Tongue (tissue), 2 donors: ENCODE measurements around the gene MAP3K4. TPM values are rescaled to one million over a fixed set of nuclear protein-coding genes. Genes with fewer than 3 reads are reported as not detected.
A peak's percentile ranks its signal among the peaks of the same experiment; 100 is the strongest.
"Not testable (repeated sequence)": the region's sequence is repeated elsewhere in the genome, so short reads cannot be mapped to it uniquely, and the experiment has no call there.

Experiments used
- DNase-seq: peaks from one replicate; pipeline ENCODE4 v3.0.0-alpha.2; 2015
- total RNA-seq: library from RNA; depleted of rRNA; stranded (reverse); fragments of >200 nt; gene quantifications from one replicate; pipeline ENCODE4 v1.2.3, GENCODE V29; 2014

Gene MAP3K4
- total RNA-seq, 1 donor from 2014 or later: 57.7 TPM

DNA sequence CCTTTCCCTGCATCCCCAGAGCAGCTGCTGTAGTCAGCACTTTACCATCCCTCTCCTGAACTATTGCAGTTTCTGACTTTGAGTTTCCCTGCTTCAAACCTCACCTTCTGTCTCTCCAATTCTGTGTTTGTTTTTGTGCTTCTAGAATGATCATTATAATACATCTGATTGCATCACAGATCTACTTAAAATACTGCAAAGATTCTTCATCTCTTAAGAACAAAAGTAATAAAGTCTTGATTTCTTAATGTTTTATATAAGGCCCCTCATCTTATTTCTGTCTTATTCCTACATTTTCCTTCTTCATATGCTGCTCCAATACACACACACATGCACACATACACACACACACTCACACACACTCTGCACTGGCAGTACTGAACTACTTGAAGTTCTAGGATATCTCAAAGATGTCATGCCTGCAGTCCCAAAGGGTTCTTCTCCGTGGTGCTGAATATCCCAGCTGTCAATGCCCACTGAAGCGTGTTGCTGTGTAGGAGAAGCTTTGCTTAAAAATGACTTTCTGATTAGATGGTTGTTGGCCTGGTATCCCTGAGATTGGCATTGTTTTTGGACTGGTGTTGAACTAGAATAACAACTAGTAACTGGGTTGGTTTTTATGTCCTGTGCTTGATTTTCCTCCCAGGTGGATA is 97.2 kb downstream of the MAP3K4 start:
- DNase-seq: no peak

DNA sequence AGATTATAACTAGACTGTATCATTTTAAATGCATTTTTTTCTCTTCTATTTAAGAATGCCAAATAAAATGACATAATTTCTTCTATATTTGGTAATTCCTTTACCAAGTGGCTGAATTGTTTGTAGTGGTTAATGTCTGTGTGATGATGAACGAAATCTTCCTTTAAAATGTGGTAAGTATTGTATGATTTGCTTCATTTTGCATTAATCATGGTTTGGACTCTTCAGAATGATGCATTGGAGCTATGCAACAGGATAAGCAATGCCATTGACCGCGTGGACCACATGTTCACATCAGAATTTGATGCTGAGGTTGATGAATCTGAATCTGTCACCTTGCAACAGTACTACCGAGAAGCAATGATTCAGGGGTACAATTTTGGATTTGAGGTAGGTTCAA is 99.6 kb downstream of the MAP3K4 start:
- no peak for DNase-seq

DNA sequence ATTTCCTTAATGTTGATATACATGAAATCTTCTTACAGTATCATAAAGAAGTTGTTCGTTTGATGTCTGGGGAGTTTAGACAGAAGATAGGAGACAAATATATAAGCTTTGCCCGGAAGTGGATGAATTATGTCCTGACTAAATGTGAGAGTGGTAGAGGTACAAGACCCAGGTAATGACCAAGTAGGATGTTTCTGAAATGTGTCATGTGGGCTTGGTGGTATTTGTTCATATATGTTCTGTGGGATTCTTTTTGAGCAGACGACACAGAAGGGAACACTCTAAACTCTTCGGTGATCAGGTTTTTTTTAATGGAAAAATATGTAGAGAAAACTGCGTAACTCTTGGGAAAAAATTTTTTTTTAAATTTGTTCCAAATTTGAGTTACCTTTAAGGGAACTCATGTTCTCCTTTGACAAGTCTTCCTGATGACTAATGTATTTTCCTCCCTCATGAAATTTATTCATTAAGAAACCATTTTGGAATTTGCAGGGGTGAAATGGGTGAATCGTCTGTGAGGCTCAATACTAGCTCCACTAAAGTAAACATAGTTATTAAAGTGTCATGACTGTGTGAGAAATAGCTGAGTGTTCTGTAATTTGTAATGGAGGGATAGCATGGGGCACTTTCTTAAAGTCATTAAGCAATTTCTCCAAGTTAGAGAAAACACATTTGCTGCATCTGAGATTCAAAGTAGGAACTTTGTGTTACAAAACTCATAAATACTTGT is 100.6 kb downstream of the MAP3K4 start:
- no peak for DNase-seq

DNA sequence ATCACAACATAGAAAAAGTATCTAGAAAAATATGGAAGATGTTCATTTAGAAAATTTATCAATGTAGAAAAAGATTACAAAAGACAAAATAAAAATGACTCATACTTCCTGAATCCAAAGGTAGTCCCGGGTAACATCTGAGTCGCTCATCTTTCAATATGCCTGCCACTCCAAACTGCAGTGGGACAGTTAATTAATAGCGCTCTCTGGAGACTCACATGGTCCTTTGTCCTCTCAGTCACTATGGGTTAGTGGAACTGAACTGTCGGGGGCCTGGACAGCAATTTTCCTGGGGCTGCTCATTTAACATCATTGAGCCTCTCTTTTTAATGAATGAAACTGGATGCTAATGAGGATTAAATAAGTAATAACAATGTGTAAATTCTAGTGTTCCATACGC is 103.4 kb downstream of the MAP3K4 start:
- DNase-seq: no peak

DNA sequence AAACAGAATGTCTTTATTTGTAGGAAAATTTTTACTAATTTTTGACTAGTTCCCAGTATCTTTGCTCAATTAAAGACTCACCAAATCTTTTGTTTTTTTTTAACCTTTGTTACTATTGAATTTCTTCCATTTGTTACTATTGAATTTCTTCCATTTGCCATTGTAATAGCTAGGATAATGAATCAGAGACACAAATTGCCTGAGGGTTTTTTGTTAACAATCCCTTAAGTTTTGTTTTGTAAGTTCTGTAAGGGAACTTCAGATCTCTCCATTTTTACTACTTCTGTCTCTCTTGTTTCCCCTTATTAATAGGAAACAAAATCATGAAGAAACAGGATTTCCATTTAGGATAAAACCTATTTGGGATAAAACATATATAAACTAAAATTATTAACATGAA is 104.3 kb downstream of the MAP3K4 start:
- DNase-seq: no peak

DNA sequence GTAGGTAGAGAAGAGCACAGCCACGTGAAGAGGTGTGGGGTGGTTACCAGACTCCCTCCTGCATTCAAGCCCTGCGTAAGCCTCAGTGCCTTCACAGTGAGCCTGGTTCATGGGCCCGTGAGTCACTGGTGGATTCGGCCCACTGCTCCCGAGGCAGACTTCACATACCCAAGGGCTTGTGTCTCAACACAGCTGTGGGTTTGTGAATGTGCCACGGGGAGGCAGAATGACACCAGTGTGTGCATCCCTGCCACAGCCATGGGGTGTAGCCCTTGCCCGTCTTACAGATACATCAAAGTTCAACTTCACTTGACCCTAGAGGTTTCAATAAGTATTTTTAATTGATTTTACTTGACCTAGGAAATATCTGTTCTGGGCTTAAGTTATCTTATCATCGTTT is 108.5 kb downstream of the MAP3K4 start:
- DNase-seq: no peak

DNA sequence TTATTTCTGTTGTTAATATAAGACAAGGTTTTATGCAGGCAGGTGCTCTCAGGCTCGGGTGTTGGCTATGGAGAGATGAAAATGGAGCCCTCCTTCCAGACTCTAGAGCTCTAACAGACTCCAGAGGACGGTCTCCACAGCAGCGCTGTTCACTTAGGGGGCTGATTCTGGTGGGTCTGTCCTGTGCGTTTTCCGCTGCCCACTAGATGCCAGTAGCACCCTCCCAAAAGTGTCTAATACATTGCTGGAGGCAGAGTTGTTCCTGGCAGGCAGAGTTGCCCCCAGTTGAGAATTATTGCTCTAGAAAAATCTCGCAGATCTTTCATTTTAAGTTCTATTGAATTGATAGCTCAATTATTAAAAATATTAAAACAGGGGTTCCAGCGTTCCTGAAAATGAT is 109.9 kb downstream of the MAP3K4 start:
- peak; percentile 47 for DNase-seq

DNA sequence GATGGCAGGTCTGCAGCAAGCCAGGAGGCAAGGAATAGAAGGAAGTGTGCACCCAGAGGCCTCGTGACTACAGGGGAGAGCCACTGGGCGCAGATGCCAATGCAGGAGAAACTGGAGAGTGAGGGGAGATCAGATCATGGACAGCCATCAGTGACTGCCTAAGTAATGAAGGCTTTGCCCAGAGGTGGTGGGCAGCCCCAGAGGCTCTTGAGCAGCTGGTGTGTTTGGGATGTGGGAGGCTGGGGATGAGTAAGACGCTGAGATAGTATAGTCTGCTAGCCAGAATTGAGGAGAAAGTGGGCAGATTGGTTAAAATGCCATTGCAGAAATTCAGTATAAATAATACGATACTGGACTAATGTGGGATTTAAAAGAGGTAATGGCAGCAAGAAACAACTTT is 111.9 kb downstream of the MAP3K4 start:
- no peak for DNase-seq

DNA sequence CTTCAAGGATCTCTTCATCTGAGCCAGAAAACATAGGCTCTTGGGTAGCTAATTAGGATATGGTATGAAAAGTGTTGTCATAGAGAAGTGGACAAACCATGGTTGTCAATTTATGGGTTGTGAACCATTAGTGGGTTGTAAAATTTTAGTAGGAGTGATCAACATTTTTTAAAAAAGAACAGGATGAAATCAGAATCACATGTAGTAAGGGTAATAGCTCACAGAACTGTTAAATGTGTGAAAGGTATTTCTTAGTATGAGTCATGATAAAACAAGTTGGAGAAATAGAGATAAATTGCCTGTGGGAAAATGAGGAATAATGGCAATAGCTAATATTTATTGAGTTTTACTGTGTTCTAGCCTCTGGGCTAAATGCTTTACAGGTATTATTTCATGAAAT is 113.4 kb downstream of the MAP3K4 start:
- no peak for DNase-seq

DNA sequence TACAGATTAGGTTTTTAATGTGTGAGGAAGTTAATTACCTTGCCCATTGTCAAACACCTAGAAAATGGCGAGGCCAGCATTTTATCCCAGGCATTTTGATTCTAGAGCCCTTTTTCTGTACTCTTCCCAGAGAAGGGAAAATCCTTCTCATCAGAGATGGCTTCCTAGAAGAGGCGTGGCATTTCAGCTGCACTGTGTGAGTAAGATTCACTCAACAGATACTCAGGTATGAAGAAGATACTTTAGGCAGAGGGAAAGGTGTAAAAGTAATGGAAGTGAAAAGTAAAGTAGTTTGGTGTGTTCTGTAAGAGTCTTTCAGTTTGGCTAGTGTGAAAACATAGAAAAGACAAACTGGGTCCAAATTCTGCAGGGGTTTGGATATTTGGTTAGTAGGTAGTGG is 113.8 kb downstream of the MAP3K4 start:
- no peak for DNase-seq

DNA sequence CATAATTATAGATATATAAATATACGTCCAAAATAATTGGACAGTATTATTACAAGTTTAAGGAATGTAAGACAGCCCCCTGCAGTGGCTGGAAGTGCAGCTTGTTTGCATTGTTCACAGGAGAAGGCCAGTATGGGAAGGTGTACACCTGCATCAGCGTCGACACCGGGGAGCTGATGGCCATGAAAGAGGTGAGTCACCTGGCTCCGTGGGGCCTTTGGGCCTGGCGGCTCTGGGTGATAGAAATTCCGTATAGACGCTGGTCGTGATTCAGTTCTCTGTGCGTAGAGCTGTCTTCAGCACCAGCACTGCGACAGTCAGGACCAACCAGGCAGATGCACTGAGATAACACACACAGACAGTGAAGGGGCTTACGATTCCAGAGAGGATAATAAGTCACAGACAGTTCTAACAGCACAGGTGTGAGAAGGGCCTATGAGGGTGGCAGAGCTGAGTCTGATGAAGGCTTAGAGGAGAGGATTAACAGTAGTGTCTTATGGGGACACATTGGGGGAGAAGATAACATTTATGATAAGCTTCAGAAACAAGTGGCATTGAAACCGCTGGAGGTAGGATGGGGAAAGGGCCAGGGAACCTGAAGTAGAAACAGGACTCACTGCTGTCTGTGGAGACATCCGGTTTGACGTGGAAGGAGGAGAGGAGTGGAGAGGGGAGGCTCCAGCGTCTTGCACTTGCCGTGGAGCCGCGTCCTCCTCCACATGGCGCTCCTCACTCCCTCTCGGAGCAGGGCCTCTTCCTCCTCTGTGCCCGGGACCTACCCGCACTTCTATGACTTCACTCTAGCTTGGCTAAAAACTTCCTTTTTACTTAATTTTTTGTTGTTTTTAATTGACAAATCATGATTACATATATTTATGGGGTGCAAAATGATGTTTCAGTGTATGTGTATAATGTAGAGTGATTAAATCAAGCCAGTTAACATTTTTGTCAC is 116.5 kb downstream of the MAP3K4 start:
- no peak for DNase-seq

DNA sequence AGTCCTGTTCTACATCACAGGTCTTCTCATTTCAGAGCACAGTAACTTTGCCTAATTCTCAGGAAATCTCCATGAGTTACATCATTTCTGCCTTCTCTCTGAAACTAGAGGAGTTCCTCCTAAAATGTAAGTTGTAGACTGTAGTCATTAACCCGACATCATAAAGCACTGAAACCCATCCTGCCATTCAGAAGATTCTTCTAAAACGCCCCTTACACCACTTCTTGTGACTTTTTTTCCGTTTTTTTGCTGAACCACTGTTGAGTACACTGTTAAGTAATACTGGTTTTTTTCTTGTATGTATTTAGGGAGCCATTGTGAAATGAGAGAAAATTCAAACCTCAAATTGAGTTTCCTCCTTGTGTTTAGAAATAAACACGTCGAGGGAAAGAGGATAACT is 117.3 kb downstream of the MAP3K4 start:
- no peak for DNase-seq

DNA sequence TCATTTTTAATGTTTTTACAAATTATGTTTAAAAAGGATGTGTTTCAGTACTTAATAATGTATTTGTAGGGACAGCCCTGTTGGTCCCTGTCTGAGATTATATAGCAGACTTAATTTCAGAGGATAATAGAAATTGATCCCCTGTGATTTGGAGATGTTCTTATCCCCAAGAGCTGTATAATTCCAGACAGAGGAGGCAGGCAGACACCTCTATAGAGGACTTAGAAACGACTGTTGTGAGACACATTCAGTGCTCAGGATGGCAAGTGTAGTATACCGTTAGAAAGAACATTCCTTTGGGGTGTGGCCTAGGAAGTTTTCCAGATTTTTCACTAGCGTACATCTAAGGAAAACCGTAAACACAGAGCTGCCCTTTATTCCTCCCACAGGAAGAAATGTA is 117.8 kb downstream of the MAP3K4 start:
- DNase-seq: no peak

DNA sequence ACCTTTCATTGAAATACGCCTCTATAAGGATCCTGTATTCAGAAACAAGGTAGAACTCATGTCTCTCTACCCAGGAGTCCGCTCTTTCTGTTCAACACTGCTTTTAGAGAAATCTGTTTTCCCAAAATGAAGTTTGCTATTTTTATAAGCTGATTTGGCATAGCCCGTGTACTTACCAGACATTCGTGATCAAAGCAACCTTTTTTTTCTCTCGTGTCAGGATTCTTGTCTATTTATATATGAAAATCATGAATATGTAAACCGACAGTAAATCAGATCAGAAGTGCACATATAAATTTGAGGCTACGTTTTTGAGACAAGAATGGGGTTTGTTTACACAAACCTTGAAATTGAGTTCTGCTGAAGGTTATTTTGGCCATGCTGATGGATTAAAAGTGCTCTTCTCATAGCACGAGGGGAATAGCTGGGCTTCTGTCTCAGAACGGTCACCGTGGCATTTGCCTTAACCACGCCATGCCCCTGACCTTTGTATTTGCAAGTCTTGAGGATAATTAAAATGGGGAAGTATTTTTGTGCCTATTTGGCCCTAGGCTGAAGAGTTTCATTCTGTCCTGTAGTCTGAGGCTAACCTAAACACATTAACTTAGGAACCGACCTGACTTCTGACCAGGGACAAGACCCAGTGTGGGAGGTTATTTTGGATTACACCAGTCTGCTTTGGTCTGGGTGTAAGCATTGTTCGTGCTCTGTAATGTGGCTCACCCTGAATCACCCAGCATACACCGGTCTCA is 118.6 kb downstream of the MAP3K4 start:
- DNase-seq: no peak

DNA sequence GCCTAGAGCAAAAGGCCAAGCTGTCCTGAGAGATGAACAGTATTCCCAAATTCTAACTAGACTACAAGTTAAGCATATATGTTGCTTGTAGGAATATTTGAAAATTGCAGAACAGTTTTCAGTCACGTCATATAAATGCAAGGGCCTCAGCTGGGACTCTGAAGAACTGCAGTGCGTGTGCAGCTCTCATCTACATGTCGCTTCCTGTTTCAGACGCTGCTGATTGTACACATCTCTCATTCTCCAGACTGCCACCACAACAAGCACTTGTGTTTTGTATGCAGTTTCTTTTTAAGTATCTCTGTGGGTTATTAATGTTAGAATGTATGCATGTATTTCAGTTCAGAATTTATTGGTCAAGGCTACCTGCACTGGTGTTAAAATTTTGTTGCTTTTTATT is 119.7 kb downstream of the MAP3K4 start:
- no peak for DNase-seq

DNA sequence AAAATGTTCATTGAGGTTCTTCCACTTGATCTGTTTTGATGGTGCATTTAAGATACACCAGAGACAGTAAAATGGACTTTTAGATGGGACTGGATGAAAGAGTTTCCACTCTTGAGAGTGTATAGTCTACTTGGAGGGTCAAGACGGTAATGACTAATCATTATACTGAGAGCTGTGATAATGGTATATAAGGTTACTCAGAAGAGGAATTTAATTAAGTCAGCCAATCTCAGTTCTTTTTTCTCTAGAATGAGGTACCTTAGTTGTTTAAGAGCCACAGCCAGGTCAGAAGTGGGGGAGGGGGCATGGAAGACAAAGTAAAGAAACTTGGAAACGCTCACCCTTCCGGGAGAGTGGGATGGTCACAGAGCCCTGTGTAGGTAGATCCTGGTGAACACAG is 123.9 kb downstream of the MAP3K4 start:
- DNase-seq: no peak

DNA sequence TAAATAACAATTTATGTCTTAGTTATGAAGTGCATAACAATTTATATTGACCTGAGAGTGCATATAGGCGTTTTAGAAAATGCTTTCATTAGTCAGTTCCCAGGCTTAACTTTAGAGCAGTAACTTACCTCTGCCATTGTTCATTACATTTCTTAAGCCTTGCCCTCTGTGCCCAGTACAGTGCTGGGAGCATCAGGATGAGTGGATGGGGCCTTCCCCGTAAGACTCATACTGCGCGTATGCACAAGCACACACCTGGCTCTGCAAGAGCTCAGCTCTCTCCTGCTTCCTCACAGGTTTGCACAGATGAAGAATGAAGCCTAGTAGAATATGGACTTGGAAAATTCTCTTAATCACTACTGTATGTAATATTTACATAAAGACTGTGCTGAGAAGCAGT is 125.0 kb downstream of the MAP3K4 start:
- DNase-seq: no peak

DNA sequence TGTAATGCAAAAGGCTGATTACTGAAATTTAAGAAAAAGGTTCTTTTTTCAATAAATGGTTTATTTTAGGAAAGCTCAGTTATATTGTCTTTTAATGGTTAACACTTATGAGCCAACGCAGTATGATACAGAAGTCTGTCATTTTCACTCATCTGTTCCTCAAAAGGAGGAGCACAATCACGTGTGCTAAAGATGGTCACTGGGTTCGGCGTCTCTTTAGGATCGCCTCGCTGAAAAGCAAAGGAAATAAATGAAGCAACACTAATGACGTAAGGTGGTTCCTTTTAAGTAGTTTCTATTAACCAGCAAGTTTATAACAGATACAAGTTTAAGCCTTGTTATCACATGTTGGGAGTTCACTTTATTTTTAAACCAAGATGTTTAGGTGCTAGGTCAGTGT is 125.7 kb downstream of the MAP3K4 start:
- no peak for DNase-seq

DNA sequence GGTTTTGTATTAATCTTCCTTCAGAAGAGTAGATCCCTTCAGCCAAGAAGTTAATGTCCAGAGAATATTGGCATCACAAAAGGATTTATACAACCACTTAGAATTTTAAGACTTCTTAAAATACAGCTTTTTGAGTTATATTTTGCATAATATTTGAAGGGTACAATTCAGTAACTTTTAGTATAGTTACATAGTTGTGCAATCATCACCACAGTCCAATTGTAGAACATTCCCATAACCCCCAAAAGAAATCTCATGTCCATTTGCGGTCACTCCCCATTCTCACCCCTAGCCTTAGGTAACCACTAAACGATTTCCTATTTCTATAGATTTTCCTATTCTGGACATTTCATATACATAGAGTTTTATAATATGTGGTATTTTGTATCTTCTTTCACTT is 126.4 kb downstream of the MAP3K4 start:
- DNase-seq: no peak

DNA sequence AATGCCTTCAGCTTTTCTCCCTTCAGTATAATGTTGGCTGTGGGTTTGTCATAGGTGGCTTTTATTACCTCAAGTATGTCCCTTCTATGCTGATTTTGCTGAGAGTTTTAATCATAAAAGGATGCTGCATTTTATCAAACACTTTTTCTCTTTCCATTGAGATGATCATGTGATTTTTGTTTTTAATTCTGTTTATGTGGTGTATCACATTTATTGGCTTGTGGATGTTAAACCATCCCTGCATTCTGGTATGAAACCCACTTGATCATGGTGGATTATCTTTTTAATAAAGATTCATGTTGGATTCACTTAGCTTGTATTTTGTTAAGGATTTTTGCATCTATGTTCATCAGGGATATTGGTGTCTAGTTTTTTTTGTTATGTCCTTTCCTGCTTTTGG is 131.8 kb downstream of the MAP3K4 start:
- not testable (repeated sequence) for DNase-seq

DNA sequence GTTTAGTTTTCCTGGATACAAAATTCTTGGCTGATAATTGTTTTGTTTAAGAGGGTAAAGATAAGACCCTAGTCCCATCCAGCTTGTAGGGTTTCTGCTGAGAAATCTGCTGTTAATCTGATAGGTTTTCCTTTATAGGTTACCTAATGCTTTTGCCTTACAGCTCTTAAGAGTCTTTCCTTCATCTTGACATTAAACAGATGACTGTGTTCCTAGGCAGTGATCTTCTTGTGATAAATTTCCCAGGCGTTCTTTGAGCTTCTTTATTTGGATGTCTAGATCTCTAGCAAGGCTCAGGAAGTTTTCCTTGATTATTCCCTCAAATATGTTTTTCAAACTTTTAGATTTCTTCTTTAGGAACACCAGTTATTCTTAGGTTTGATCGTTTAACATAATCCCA is 134.0 kb downstream of the MAP3K4 start:
- DNase-seq: no peak

DNA sequence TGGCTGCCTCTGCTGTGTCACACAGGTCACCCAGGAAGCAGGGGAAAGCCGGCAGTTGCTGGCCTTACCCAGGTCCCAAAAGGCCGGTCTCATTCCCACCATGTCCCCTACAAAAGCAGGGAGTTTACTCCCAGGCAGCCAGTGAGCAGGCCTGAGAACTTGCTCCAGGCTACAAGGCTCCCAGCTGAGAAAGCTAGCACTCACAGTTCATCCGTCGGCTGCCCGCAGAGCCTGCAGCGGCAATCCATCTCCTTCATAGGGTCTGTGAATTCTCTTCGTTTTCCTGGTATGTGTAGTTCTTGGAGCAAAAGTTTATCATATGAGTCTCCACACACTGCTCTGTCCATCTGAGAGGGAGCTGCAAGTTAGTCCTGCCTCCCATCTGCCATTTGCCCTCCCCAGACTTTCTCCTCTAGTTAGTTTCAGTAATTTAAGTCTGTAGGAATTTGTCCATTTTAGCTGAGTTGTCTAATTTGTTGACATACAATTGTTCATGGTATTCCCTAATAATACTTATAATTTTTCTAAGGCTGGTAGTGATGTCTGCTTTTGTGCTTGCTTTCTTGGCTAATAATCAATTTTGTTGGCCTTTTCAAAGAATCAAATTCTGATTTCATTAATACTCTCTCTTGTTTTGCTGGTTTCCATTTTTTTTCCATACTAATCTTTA is 135.6 kb downstream of the MAP3K4 start:
- no peak for DNase-seq
